NCI-H69 (cell line): ENCODE data around the gene ANAPC7.

Experiments used
- DNase-seq: peaks from one replicate; lab custom pipeline; 2025; lab: John Stamatoyannopoulos, UW

Gene ANAPC7

GRCh38 chr12:110373962-110374611 lies 29.4 kb downstream of the ANAPC7 start:
- no peak for DNase-seq

GRCh38 chr12:110373425-110373824 lies 30.1 kb downstream of the ANAPC7 start:
- no peak for DNase-seq

- no peak for DNase-seq
These were observed 30.5 kb downstream of the ANAPC7 start for GRCh38 chr12:110373025-110373424.

- no peak for DNase-seq
These were observed 31.5 kb downstream of the ANAPC7 start for GRCh38 chr12:110372056-110372425.

GRCh38 chr12:110371408-110372055 lies 32.0 kb downstream of the ANAPC7 start:
- DNase-seq: peak; percentile 53

GRCh38 chr12:110370732-110371231 lies 32.7 kb downstream of the ANAPC7 start:
- peak; percentile 23 for DNase-seq

- DNase-seq: no peak
These were observed 33.5 kb downstream of the ANAPC7 start for GRCh38 chr12:110369992-110370391.

GRCh38 chr12:110367181-110367864 lies 36.2 kb downstream of the ANAPC7 start:
- DNase-seq: peak; percentile 48

GRCh38 chr12:110366321-110367142 lies 37.0 kb downstream of the ANAPC7 start:
- no peak for DNase-seq

GRCh38 chr12:110365489-110366320 lies 37.8 kb downstream of the ANAPC7 start:
- no peak for DNase-seq

GRCh38 chr12:110361216-110361615 lies 42.3 kb downstream of the ANAPC7 start:
- no peak for DNase-seq

- DNase-seq: peak; percentile 26
These were observed 45.0 kb downstream of the ANAPC7 start for GRCh38 chr12:110358384-110359097.

GRCh38 chr12:110355073-110355472 lies 48.4 kb downstream of the ANAPC7 start:
- DNase-seq: peak; percentile 76

- DNase-seq: no peak
These were observed 49.2 kb downstream of the ANAPC7 start for GRCh38 chr12:110354172-110354780.

- DNase-seq: no peak
These were observed 50.1 kb downstream of the ANAPC7 start for GRCh38 chr12:110353211-110353965.

- no peak for DNase-seq
These were observed 51.1 kb downstream of the ANAPC7 start for GRCh38 chr12:110352401-110352800.

GRCh38 chr12:110351119-110351518 lies 52.4 kb downstream of the ANAPC7 start:
- DNase-seq: no peak

GRCh38 chr12:110349514-110350151 lies 53.9 kb downstream of the ANAPC7 start:
- DNase-seq: no peak

- DNase-seq: no peak
These were observed 54.4 kb downstream of the ANAPC7 start for GRCh38 chr12:110349096-110349495.
